Measurements from ENCODE around the gene ROR2. TPM values are rescaled to one million over a fixed set of nuclear protein-coding genes. Genes with fewer than 3 reads are reported as not detected.

ROR2 gene
- total and polyA plus RNA-seq, 11 donors: 0.18 to 9.0 (median 0.49) TPM

DNA sequence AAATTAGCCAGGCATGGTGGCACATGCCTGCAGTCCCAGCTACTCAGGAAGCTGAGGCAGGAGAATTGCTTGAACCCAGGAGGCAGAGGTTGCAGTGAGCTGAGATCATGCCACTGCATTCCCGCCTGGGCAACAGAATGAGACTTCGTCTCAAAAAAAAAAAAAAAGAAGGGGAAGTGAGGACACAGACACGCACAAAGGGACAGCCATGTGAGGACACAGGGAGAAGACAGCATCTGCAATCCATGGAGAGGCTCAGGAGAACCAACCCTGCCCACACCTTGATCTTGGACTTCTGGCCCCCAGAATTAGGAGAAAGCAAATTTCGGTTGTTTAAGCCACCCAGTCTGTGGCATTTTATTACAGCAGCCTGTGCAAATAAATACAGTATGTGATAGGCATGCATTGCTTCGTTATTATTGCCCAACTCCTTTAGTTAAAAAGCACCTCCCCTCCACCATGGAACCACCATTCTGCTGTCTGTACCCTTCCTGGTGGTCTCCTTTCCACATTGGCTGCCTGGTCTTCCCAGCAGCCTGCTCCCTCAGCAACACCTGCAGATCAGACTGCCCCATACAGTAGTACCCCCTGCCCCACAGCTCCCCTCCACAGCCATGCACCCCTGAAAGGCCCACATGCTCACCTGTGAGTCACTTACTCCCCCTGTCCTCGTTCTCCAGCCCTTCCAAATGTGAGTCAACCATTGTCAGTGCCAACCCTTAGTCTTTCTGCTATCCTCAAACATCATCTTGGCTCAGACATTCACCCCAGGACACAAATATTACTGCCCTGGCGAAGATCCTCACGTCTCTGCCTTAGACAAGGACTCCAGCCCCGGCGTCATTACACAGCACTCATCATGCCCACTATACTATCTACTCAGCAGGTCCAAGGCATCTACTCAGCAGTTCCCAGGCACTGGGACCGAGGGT lies 128.8 kb downstream of the ROR2 start:
- Histone ChIP-seq H3K9me3 (peaks cover 0 to 10% (median 0%) of the 10 kb centered on the region in 12 donors), H3K4me3 (no peak overlapping the region), H3K4me1 (peaks cover 0 to 7% (median 0%) of the 10 kb centered on the region in 12 donors), H3K27ac (peak overlapping the region in 1 of 12 donors; percentile 45), H3K27me3 (no peaks in the 10 kb centered on the region), H3K36me3 (no peaks in the 10 kb centered on the region)
- TF ChIP-seq, protein P1, sequence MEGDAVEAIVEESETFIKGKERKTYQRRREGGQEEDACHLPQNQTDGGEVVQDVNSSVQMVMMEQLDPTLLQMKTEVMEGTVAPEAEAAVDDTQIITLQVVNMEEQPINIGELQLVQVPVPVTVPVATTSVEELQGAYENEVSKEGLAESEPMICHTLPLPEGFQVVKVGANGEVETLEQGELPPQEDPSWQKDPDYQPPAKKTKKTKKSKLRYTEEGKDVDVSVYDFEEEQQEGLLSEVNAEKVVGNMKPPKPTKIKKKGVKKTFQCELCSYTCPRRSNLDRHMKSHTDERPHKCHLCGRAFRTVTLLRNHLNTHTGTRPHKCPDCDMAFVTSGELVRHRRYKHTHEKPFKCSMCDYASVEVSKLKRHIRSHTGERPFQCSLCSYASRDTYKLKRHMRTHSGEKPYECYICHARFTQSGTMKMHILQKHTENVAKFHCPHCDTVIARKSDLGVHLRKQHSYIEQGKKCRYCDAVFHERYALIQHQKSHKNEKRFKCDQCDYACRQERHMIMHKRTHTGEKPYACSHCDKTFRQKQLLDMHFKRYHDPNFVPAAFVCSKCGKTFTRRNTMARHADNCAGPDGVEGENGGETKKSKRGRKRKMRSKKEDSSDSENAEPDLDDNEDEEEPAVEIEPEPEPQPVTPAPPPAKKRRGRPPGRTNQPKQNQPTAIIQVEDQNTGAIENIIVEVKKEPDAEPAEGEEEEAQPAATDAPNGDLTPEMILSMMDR (IDR thresholded peaks at IDR 0.05): no peak
- no peak for TF ChIP-seq POLR2A (IDR thresholded peaks at IDR 0.05)
- DNase-seq (no peak), ATAC-seq (no peak)
- whole genome bisulfite sequencing, 4 donors: 84 to 89% (median 86%) methylated on average over 11 of the region's 11 CpGs
- intact Hi-C loops (cut with DNase I): no loop called here

DNA sequence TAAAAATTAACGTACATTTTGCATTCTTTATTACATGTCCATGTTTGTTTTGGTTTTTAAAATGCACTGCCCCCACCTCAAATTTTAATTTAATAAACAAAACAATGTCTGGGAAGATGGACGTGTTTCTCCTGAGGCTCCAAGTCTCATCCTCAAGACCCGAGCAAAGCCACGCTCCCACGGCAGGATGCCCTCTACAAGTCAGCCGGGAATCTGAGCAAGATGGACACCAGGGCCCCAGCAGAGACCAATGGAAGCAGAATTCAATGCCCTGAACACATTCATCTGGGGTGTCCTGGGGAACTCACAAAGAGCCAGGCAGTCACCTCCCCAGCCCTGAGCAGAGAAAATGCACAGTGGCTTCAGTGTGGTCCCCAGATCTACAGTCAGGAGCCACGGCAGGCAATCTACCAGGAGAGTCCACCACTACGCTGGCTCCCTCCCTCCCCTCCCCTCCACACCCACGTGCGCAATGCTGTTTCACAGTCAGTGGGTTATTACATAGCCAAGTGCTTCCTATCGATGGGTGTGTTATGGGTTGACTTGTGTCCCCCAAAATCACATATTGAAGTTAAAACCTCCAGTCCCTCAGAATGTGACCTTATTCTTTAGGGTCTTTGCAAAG lies 129.8 kb downstream of the ROR2 start:
- TF ChIP-seq POLR2A (IDR thresholded peaks at IDR 0.05): no peak
- TF ChIP-seq, protein P1 (IDR thresholded peaks at IDR 0.05): no peak
- 77 to 86% (median 81%) methylated on average over 11 of the region's 11 CpGs for WGBS, 4 donors
- DNase-seq (no peak), ATAC-seq (no peak)
- Histone ChIP-seq H3K4me1 (peaks cover 0 to 7% (median 0%) of the 10 kb centered on the region in 12 donors), H3K4me3 (no peak overlapping the region), H3K36me3 (no peaks in the 10 kb centered on the region), H3K9me3 (peaks cover 0 to 10% (median 0%) of the 10 kb centered on the region in 12 donors), H3K27me3 (no peaks in the 10 kb centered on the region), H3K27ac (peak overlapping the region in 1 of 12 donors; percentile 45)
- intact Hi-C loops (cut with DNase I): no loop called here

DNA sequence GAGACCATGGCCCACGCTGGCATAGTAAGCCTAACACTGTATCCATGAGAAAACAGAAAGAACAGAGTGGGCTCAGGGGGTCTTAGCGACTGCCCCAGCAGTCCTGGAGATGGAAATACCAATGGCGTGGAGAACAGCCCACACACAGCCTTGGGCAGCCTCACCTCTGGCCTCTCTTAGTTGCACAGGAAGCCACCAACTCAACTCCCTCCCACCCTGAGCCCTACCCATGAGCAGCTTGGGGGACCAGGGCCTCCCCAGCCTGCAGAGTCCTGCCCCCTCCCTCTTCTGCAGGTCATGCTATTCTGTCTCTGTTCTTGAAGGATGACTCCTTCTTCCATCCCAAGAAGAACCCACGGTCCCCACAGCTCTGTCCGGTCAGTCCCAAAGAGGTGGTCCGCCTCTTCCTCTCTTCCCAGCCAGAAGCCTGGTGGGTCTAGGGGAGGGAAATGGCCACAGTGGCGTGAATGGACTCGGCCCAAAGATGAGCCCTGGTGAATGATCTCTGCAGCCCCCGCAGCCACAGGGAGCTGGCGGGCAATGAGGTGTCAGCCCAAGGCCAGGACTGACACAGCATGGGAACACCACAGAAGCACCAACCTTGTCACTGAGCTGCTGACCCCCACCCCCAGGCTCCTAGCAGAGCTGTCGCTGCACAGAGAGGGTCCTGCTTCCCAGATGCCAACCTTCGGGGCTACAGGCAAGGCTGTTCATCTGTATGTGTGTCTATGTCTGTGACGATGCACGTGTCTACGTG lies 131.2 kb downstream of the ROR2 start:
- Histone ChIP-seq H3K27me3 (no peaks in the 10 kb centered on the region), H3K36me3 (no peaks in the 10 kb centered on the region), H3K9me3 (peaks cover 0 to 10% (median 0%) of the 10 kb centered on the region in 12 donors), H3K4me1 (peaks cover 0 to 7% (median 0%) of the 10 kb centered on the region in 12 donors), H3K27ac (peak overlapping the region in 1 of 12 donors; percentile 75), H3K4me3 (no peak overlapping the region)
- intact Hi-C loops (cut with DNase I): no loop called here
- TF ChIP-seq, protein P1 (IDR thresholded peaks at IDR 0.05): no peak
- no peak for TF ChIP-seq POLR2A (IDR thresholded peaks at IDR 0.05)
- ATAC-seq (no peak), DNase-seq (no peak)
- 89 to 91% (median 91%) methylated on average over 13 to 15 of the region's 15 CpGs for WGBS, 4 donors

Data from heart left ventricle (tissue), 16 donors.